ENCODE data around the gene KCNJ12.
"Not testable (repeated sequence)": the region's sequence is repeated elsewhere in the genome, so short reads cannot be mapped to it uniquely, and the experiment has no call there.

DNA sequence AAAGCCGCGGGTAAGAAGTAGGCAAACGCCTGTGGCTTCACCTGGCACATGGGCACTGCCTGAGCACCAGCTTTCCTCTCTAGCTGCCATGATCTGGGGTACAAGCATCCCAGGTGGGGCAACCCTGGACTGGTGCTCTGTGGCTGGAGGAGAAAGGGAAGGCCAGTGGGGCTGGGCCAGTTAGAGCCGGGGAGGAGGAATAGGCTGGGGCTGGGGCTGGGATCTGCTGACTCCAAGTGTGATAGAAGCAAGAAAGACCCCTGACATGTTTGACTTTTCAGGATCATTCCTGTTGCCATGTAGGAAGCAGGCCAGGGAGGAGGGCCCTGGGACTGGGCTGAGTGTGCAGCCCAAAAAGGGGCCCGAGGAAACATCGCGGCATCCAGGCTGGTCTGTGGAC is 48.5 kb downstream of the KCNJ12 start:
- TF ChIP-seq ZNF274 (CRISPR knock-in tag; IDR thresholded peaks at IDR 0.05); ZNF609 (CRISPR knock-in tag; IDR thresholded peaks at IDR 0.05; ENCODE audit: borderline replicate concordance); HMG20B (CRISPR knock-in tag; conservative IDR thresholded peaks at IDR 0.05); THAP11 (CRISPR knock-in tag; IDR thresholded peaks at IDR 0.05); BATF2 (CRISPR knock-in tag; IDR thresholded peaks at IDR 0.05); CHD2 (IDR thresholded peaks at IDR 0.05; ENCODE audit: low read depth, low read length); ZNF709 (CRISPR knock-in tag; IDR thresholded peaks at IDR 0.05); MAFK (conservative IDR thresholded peaks at IDR 0.05 in 1 of 2, IDR thresholded peaks at IDR 0.05 in 1 of 2; ENCODE audit: low read length in 2 of 2); ZFP90 (CRISPR knock-in tag; IDR thresholded peaks at IDR 0.05; ENCODE audit: borderline replicate concordance): not testable (repeated sequence)

Data from HepG2 (cell line).